ENCODE data around the gene HNRNPA3. TPM values are rescaled to one million over a fixed set of nuclear protein-coding genes. Genes with fewer than 3 reads are reported as not detected.

Gene HNRNPA3
- total and polyA plus RNA-seq, 2 experiments from 2014 or later, result 151 to 290 TPM

DNA sequence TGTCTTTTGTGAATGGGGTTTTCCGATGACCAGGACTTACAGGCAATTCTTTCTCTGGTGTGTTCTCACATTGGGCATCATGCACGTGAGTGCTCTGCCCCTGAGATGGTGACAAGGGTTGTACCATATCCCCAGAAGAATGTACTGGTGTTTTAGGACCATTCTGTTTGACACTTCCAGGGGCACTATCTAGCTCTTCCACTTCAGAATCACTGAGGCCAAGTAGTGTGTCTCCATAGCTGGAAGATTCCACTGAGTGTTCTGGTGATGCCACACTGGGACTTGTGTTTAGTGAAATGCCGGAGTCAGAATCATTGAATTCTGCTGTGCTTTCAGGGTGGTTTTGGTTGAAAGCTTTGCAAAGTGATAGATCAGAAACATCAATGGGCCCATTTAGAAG, 18.7 kb downstream of the HNRNPA3 start (continued):
- TF ChIP-seq, protein P1, sequence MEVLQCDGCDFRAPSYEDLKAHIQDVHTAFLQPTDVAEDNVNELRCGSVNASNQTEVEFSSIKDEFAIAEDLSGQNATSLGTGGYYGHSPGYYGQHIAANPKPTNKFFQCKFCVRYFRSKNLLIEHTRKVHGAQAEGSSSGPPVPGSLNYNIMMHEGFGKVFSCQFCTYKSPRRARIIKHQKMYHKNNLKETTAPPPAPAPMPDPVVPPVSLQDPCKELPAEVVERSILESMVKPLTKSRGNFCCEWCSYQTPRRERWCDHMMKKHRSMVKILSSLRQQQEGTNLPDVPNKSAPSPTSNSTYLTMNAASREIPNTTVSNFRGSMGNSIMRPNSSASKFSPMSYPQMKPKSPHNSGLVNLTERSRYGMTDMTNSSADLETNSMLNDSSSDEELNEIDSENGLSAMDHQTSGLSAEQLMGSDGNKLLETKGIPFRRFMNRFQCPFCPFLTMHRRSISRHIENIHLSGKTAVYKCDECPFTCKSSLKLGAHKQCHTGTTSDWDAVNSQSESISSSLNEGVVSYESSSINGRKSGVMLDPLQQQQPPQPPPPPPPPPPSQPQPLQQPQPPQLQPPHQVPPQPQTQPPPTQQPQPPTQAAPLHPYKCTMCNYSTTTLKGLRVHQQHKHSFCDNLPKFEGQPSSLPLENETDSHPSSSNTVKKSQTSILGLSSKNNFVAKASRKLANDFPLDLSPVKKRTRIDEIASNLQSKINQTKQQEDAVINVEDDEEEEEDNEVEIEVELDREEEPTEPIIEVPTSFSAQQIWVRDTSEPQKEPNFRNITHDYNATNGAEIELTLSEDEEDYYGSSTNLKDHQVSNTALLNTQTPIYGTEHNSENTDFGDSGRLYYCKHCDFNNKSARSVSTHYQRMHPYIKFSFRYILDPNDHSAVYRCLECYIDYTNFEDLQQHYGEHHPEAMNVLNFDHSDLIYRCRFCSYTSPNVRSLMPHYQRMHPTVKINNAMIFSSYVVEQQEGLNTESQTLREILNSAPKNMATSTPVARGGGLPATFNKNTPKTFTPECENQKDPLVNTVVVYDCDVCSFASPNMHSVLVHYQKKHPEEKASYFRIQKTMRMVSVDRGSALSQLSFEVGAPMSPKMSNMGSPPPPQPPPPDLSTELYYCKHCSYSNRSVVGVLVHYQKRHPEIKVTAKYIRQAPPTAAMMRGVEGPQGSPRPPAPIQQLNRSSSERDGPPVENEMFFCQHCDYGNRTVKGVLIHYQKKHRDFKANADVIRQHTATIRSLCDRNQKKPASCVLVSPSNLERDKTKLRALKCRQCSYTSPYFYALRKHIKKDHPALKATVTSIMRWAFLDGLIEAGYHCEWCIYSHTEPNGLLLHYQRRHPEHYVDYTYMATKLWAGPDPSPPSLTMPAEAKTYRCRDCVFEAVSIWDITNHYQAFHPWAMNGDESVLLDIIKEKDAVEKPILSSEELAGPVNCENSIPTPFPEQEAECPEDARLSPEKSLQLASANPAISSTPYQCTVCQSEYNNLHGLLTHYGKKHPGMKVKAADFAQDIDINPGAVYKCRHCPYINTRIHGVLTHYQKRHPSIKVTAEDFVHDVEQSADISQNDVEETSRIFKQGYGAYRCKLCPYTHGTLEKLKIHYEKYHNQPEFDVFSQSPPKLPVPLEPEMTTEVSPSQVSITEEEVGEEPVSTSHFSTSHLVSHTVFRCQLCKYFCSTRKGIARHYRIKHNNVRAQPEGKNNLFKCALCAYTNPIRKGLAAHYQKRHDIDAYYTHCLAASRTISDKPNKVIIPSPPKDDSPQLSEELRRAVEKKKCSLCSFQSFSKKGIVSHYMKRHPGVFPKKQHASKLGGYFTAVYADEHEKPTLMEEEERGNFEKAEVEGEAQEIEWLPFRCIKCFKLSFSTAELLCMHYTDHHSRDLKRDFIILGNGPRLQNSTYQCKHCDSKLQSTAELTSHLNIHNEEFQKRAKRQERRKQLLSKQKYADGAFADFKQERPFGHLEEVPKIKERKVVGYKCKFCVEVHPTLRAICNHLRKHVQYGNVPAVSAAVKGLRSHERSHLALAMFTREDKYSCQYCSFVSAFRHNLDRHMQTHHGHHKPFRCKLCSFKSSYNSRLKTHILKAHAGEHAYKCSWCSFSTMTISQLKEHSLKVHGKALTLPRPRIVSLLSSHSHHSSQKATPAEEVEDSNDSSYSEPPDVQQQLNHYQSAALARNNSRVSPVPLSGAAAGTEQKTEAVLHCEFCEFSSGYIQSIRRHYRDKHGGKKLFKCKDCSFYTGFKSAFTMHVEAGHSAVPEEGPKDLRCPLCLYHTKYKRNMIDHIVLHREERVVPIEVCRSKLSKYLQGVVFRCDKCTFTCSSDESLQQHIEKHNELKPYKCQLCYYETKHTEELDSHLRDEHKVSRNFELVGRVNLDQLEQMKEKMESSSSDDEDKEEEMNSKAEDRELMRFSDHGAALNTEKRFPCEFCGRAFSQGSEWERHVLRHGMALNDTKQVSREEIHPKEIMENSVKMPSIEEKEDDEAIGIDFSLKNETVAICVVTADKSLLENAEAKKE (CRISPR knock-in tag; IDR thresholded peaks at IDR 0.05), result no peak
- TF ChIP-seq ZNF114 (CRISPR knock-in tag; IDR thresholded peaks at IDR 0.05), result no peak

- Mint-ChIP-seq H3K9me3 (no peaks in the 10 kb centered on the region; the same call in 2 of the 3 replicates), H3K36me3 (ENCODE audit: low read depth) (peaks cover 39% of the 10 kb centered on the region), H3K4me1 (peaks cover 3% of the 10 kb centered on the region; the same call in 1 of the 3 replicates), H3K27ac (no peak overlapping the region), H3K4me3 (no peak overlapping the region), H3K27me3 (ENCODE audit: insufficient read depth, low read depth, poor library complexity) (peaks cover 3% of the 10 kb centered on the region)
- H3K4me2 ChIP-seq, result no peak overlapping the region
- H3F3A ChIP-seq (replicated peaks; ENCODE audit: low read depth), result peaks cover 2% of the 10 kb centered on the region; the same call in 1 of the 2 replicates
- ATAC-seq (no peak), DNase-seq (ENCODE audit: low spot score) (no peak)
- H3K4me3 ChIP-seq, result no peak overlapping the region
- H3K79me2 ChIP-seq (replicated peaks; ENCODE audit: insufficient read depth), result peaks cover 23% of the 10 kb centered on the region
- peaks cover 31% of the 10 kb centered on the region for H3K36me3 ChIP-seq (ENCODE audit: insufficient read depth)
- no peak overlapping the region for H3K27ac ChIP-seq (ENCODE audit: low read depth)
- H3K27me3 ChIP-seq (ENCODE audit: insufficient read depth), result no peaks in the 10 kb centered on the region
- H4K20me1 ChIP-seq (replicated peaks; ENCODE audit: insufficient read depth), result peaks cover 22% of the 10 kb centered on the region; the same call in 1 of the 2 replicates
- H3K9me2 ChIP-seq (ENCODE audit: insufficient read depth), result no peaks in the 10 kb centered on the region
- H3K4me1 ChIP-seq (ENCODE audit: insufficient read depth), result no peaks in the 10 kb centered on the region
- H2AFZ ChIP-seq, result no peak overlapping the region
- TF ChIP-seq, protein P1 (CRISPR knock-in tag; IDR thresholded peaks at IDR 0.05), result no peak
- TF ChIP-seq CREB1 (CRISPR knock-in tag; IDR thresholded peaks at IDR 0.05; ENCODE audit: low read depth) (no peak), ZNF331 (CRISPR knock-in tag; IDR thresholded peaks at IDR 0.05; ENCODE audit: low read depth) (no peak), NANOG (IDR thresholded peaks at IDR 0.05; ENCODE audit: borderline replicate concordance) (no peak), EZH2phosphoT487 (IDR thresholded peaks at IDR 0.05; ENCODE audit: unreplicated experiment) (no peak), EZH2 (IDR thresholded peaks at IDR 0.05; ENCODE audit: low read depth, unreplicated experiment) (no peak)
- TF ChIP-seq, protein P2, sequence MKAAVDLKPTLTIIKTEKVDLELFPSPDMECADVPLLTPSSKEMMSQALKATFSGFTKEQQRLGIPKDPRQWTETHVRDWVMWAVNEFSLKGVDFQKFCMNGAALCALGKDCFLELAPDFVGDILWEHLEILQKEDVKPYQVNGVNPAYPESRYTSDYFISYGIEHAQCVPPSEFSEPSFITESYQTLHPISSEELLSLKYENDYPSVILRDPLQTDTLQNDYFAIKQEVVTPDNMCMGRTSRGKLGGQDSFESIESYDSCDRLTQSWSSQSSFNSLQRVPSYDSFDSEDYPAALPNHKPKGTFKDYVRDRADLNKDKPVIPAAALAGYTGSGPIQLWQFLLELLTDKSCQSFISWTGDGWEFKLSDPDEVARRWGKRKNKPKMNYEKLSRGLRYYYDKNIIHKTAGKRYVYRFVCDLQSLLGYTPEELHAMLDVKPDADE (IDR thresholded peaks at IDR 0.05), result no peak
Observed at GRCh38 chr2:177232098-177232704, 19.6 kb downstream of the HNRNPA3 start.
